ENCODE results near the gene KDM6B.

Gene KDM6B

DNA sequence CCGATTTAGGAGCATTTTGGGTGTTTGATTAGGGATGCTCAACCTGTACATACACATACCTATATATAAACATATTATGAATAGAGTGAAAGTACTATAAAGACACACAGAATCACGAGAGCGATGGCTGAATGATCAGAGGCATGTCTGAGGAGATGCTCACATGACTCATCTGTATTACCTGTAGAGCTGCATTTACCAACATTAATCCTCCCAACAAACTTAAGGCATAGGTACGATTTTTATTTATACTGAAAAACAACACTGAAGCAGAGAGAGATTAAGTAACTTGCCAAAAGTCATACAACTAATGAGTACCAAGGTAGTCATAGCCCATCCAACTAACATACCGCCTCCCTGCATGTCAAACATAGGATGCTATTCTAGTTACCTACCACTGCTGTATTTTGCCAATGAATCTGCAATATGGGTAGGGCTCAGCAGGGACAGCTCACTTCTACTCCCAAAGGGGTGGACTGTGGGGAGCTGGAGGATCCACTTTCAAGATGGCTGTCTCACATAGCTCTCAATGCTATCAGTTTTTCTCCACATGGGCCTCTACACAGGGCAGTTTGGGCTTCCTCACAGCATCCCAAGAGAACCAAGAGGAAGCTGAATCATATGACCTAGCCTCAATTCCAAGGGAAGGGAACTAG is 31.1 kb downstream of the KDM6B start:
- DNase-seq (ENCODE audit: low read depth), result peak; percentile 72
- TF ChIP-seq, protein P1, sequence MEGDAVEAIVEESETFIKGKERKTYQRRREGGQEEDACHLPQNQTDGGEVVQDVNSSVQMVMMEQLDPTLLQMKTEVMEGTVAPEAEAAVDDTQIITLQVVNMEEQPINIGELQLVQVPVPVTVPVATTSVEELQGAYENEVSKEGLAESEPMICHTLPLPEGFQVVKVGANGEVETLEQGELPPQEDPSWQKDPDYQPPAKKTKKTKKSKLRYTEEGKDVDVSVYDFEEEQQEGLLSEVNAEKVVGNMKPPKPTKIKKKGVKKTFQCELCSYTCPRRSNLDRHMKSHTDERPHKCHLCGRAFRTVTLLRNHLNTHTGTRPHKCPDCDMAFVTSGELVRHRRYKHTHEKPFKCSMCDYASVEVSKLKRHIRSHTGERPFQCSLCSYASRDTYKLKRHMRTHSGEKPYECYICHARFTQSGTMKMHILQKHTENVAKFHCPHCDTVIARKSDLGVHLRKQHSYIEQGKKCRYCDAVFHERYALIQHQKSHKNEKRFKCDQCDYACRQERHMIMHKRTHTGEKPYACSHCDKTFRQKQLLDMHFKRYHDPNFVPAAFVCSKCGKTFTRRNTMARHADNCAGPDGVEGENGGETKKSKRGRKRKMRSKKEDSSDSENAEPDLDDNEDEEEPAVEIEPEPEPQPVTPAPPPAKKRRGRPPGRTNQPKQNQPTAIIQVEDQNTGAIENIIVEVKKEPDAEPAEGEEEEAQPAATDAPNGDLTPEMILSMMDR (IDR thresholded peaks at IDR 0.05; ENCODE audit: insufficient read depth, low read depth, low read length, missing control alignments), result no peak

DNA sequence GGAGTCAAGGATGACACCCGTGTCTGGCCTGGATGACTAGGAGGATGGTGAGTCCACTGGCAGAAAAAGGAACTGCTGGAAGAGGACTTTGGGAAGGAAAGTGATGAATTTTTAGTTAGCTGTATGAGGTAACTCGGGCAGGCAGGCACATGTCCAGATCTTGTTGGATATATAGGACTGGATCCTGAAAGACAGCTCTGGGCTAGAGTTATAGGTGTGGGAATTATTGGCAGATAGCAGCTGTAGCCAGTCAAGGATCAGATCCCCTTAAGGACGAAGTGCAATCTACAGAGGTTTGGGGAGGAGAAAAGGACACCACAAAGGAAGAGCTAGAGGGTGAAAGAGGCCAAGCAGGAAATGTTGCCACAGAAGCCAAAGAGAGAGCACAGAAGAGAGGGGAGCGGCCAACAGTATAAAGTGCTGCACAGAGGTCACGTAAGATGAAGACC is 33.9 kb downstream of the KDM6B start:
- TF ChIP-seq, protein P1 (IDR thresholded peaks at IDR 0.05; ENCODE audit: insufficient read depth, low read depth, low read length, missing control alignments), result no peak
- no peak overlapping the region for H3K4me3 ChIP-seq (ENCODE audit: low read length)
- DNase-seq (ENCODE audit: low read depth), result peak; percentile 88

More for the DNA sequence above, 31.1 kb downstream of the KDM6B start:
- no peak overlapping the region for H3K4me3 ChIP-seq (ENCODE audit: low read length)

- no peak overlapping the region for H3K4me3 ChIP-seq (ENCODE audit: low read length)
- TF ChIP-seq, protein P1 (IDR thresholded peaks at IDR 0.05; ENCODE audit: insufficient read depth, low read depth, low read length, missing control alignments), result no peak
- no peak for DNase-seq (ENCODE audit: low read depth)
Observed at GRCh38 chr17:7873051-7873450, 39.0 kb downstream of the KDM6B start.

GRCh38 chr17:7875804-7876370 is 41.9 kb downstream of the KDM6B start:
- no peak overlapping the region for H3K4me3 ChIP-seq (ENCODE audit: low read length)
- TF ChIP-seq, protein P1 (IDR thresholded peaks at IDR 0.05; ENCODE audit: insufficient read depth, low read depth, low read length, missing control alignments), result no peak
- no peak for DNase-seq (ENCODE audit: low read depth)

DNA sequence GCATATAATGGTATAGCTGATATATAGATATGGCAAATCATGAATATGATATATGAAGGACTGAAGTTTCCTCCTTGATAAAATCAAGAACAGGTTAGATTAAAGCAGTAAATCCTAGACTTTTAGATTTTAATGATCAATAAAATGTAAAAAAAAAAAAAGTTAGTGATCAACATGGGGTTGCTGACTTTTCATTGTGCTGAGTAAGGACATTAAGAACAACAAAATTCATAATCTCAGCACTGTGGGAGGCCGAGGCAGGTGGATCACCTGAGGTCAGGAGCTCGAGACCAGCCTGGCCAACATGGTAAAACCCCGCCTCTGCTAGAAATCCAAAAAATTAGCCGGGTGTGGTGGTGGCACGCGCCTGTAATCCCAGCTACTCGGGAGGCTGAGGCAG is 44.2 kb downstream of the KDM6B start:
- no peak overlapping the region for H3K4me3 ChIP-seq (ENCODE audit: low read length)
- TF ChIP-seq, protein P1 (IDR thresholded peaks at IDR 0.05; ENCODE audit: insufficient read depth, low read depth, low read length, missing control alignments), result no peak
- no peak for DNase-seq (ENCODE audit: low read depth)

- DNase-seq (ENCODE audit: low read depth), result no peak
- TF ChIP-seq, protein P1 (IDR thresholded peaks at IDR 0.05; ENCODE audit: insufficient read depth, low read depth, low read length, missing control alignments), result no peak
- no peak overlapping the region for H3K4me3 ChIP-seq (ENCODE audit: low read length)
Observed at GRCh38 chr17:7880076-7880868, 46.3 kb downstream of the KDM6B start.
